Testis (tissue), 2 donors: Measurements from ENCODE around the gene SIN3A.

Experiments used
- POLR2A ChIP-seq: fragments of 450-650 bp; IDR thresholded peaks from one replicate; pipeline ENCODE4 v1.6.1; 2017; ENCODE audit warnings: antibody characterized with exemption, mild to moderate bottlenecking, moderate library complexity
- TF ChIP-seq, protein P1 (sequence below), 3 experiments: fragments of 450-650 bp in 2 of 3; fragments of 200-600 bp in 1 of 3; sonication (generic) in 1 of 3; IDR thresholded peaks; one replicate each; pipeline ENCODE4 v1.5.1; 2016 to 2019; ENCODE audit warnings: antibody characterized with exemption in 3 of 3, mild to moderate bottlenecking in 2 of 3, moderate library complexity in 1 of 3

DNA sequence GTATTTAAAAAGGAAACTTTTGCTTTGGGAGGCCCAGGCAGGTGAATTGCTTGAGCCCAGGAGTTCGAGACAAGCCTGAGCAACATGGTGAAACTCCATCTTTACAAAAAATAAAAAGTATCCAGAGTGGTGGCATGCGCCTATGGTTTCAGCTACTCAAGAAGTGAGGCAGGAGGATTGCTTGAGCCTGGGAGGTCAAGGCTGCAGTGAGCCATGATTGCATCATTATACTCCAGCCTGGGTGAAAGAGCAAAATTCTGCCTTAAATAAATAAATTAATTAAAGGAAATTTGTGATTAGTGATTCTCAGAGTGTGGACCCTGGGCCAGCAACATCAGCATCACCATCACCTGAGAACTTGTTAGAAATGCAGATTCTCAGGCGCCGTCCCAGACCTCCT, 125.6 kb downstream of the SIN3A start:
- TF ChIP-seq, protein P1, sequence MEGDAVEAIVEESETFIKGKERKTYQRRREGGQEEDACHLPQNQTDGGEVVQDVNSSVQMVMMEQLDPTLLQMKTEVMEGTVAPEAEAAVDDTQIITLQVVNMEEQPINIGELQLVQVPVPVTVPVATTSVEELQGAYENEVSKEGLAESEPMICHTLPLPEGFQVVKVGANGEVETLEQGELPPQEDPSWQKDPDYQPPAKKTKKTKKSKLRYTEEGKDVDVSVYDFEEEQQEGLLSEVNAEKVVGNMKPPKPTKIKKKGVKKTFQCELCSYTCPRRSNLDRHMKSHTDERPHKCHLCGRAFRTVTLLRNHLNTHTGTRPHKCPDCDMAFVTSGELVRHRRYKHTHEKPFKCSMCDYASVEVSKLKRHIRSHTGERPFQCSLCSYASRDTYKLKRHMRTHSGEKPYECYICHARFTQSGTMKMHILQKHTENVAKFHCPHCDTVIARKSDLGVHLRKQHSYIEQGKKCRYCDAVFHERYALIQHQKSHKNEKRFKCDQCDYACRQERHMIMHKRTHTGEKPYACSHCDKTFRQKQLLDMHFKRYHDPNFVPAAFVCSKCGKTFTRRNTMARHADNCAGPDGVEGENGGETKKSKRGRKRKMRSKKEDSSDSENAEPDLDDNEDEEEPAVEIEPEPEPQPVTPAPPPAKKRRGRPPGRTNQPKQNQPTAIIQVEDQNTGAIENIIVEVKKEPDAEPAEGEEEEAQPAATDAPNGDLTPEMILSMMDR (IDR thresholded peaks at IDR 0.05), result no peak
- TF ChIP-seq POLR2A, result no peak
